SK-N-SH (cell line): Measurements from ENCODE around the gene RFNG. TPM values are rescaled to one million over a fixed set of nuclear protein-coding genes. Genes with fewer than 3 reads are reported as not detected.

ENCODE experiments used
- CTCF ChIA-PET: fragments of 300-600, 350-600 bp; formaldehyde crosslinking; extraction: SDS; loops from one replicate; lab custom pipeline; 2021; lab: Yijun Ruan, JAX
- POLR2A ChIA-PET: fragments of 350-600 bp; sonication (Branson Sonifier 250); formaldehyde crosslinking; extraction: SDS; loops from one replicate; lab custom pipeline; 2020; ENCODE audit warnings: antibody characterized with exemption, inconsistent platforms; lab: Yijun Ruan, JAX
- DNase-seq: peaks from one replicate; pipeline ENCODE4 v3.0.0; 2012
- H2AFZ ChIP-seq: fragments of 200-600 bp; sonication (generic); 2 replicates; pipeline ENCODE4 v1.8.1; 2016; ENCODE audit warnings: antibody characterized with exemption, mild to moderate bottlenecking, low read depth
- H3F3A ChIP-seq: fragments of 200-600 bp; sonication (generic); replicated peaks from 2 replicates; pipeline ENCODE3; 2016; ENCODE audit warnings: antibody characterized with exemption, mild to moderate bottlenecking; ENCODE audit not compliant: insufficient read depth
- H3K27ac ChIP-seq, 2 experiments: fragments of 200-500 bp in 1 of 2; fragments of 200-600 bp in 1 of 2; sonication (Bioruptor generic) in 1 of 2; sonication (generic), shearing (Covaris generic) in 1 of 2; 2 replicates each; pipeline versions ENCODE4 v1.5.1 to v1.6.1; 2014 to 2016; ENCODE audit warnings: low read depth in 2 of 2, inconsistent platforms in 1 of 2, low read length in 1 of 2, mild to moderate bottlenecking in 1 of 2, mixed read lengths in 1 of 2
- H3K27me3 ChIP-seq: fragments of 200-600 bp; sonication (generic), shearing (Covaris generic); 2 replicates; pipeline ENCODE4 v1.6.1; 2016; ENCODE audit warnings: mixed run types; ENCODE audit not compliant: insufficient read depth
- H3K36me3 ChIP-seq, 2 experiments: fragments of 200-500 bp in 1 of 2; fragments of 200-600 bp in 1 of 2; sonication (Bioruptor generic) in 1 of 2; sonication (generic) in 1 of 2; replicated peaks in 1 of 2; 2 replicates each; pipeline versions ENCODE3 to v1.5.1; 2014 to 2016; ENCODE audit warnings: low read length in 1 of 2, mild to moderate bottlenecking in 1 of 2; ENCODE audit not compliant: insufficient read depth in 2 of 2, control insufficient read depth in 1 of 2
- H3K4me1 ChIP-seq, 2 experiments: fragments of 200-500 bp in 1 of 2; fragments of 200-600 bp in 1 of 2; sonication (Bioruptor generic) in 1 of 2; sonication (generic), shearing (Covaris generic) in 1 of 2; 2 replicates each; pipeline versions ENCODE4 v1.5.1 to v1.6.1; 2014 to 2016; ENCODE audit warnings: low read depth in 1 of 2, low read length in 1 of 2, mixed run types in 1 of 2; ENCODE audit not compliant: insufficient read depth in 2 of 2, control insufficient read depth in 1 of 2
- H3K4me2 ChIP-seq: fragments of 200-600 bp; sonication (generic), shearing (Covaris generic); 2 replicates; pipeline ENCODE4 v1.6.1; 2017; ENCODE audit warnings: mixed run types
- H3K4me3 ChIP-seq, 2 experiments: fragments of 200-500 bp in 1 of 2; fragments of 200-600 bp in 1 of 2; sonication (Bioruptor generic) in 1 of 2; sonication (generic), shearing (Covaris generic) in 1 of 2; 2 replicates each; pipeline versions ENCODE4 v1.5.1 to v1.8.1; 2014 to 2016; ENCODE audit warnings: low read depth in 2 of 2, inconsistent platforms in 1 of 2, low read length in 1 of 2, mild to moderate bottlenecking in 1 of 2, mixed read lengths in 1 of 2, moderate library complexity in 1 of 2
- H3K79me2 ChIP-seq: fragments of 200-600 bp; sonication (generic); 2 replicates; pipeline ENCODE4 v1.8.1; 2017; ENCODE audit warnings: mild to moderate bottlenecking; ENCODE audit not compliant: insufficient read depth
- H3K9ac ChIP-seq: fragments of 200-600 bp; sonication (generic); 2 replicates; pipeline ENCODE4 v1.6.1; 2017; ENCODE audit warnings: mixed run types
- H3K9me2 ChIP-seq: fragments of 200-600 bp; sonication (generic); 2 replicates; pipeline ENCODE4 v1.6.1; 2017; ENCODE audit warnings: mixed run types
- H3K9me3 ChIP-seq: fragments of 200-600 bp; sonication (generic); 2 replicates; pipeline ENCODE4 v1.6.1; 2017; ENCODE audit warnings: mixed run types, mild to moderate bottlenecking, moderate library complexity
- H4K20me1 ChIP-seq: fragments of 200-600 bp; sonication (generic); 2 replicates; pipeline ENCODE4 v1.6.1; 2017; ENCODE audit warnings: mild to moderate bottlenecking, mixed run types; ENCODE audit not compliant: insufficient read depth
- EP300 ChIP-seq, 2 experiments: IDR thresholded peaks; 2 replicates each; pipeline versions ENCODE4 v1.4.0 to v1.6.1; 2012; ENCODE audit warnings: borderline replicate concordance in 1 of 2, low read depth in 1 of 2, low read length in 1 of 2
- FOSL2 ChIP-seq: IDR thresholded peaks from 2 replicates; pipeline ENCODE4 v1.4.0; 2012; ENCODE audit warnings: low read depth, mild to moderate bottlenecking, moderate library complexity, borderline replicate concordance
- GATA2 ChIP-seq: sonication (generic); formaldehyde crosslinking; IDR thresholded peaks from 2 replicates; pipeline ENCODE4 v1.5.0; 2020; ENCODE audit warnings: mild to moderate bottlenecking, missing genetic modification reagents
- IRF3 ChIP-seq: fragments of 150-350 bp; IDR thresholded peaks from 2 replicates; pipeline ENCODE4 v1.6.1; 2016; ENCODE audit warnings: mild to moderate bottlenecking, low read depth, low read length
- JUND ChIP-seq: IDR thresholded peaks from 2 replicates; pipeline ENCODE4 v1.4.0; 2012
- MXI1 ChIP-seq: IDR thresholded peaks from 2 replicates; pipeline ENCODE4 v1.6.1; 2012; ENCODE audit warnings: mild to moderate bottlenecking, low read depth, low read length, improper control_type of control experiment
- PBX3 ChIP-seq: IDR thresholded peaks from 2 replicates; pipeline ENCODE4; 2012
- POLR2AphosphoS5 ChIP-seq: IDR thresholded peaks from 2 replicates; pipeline ENCODE4 v1.6.1; 2012; ENCODE audit warnings: low read depth, low read length
- RFX5 ChIP-seq: IDR thresholded peaks from 2 replicates; pipeline ENCODE4 v1.6.1; 2012; ENCODE audit warnings: mild to moderate bottlenecking, improper control_type of control experiment, low read length
- RXRA ChIP-seq: IDR thresholded peaks from 2 replicates; pipeline ENCODE4 v1.4.0; 2012; ENCODE audit warnings: low read depth, mild to moderate bottlenecking, borderline replicate concordance
- TAF1 ChIP-seq: IDR thresholded peaks from 2 replicates; pipeline ENCODE4 v1.6.1; 2012; ENCODE audit warnings: low read depth, mild to moderate bottlenecking, low read length, moderate library complexity, borderline replicate concordance
- TEAD4 ChIP-seq: IDR thresholded peaks from 2 replicates; pipeline ENCODE4 v1.4.0; 2012; ENCODE audit warnings: mild to moderate bottlenecking, borderline replicate concordance; ENCODE audit not compliant: insufficient read depth
- USF2 ChIP-seq: fragments of 150-350 bp; IDR thresholded peaks from 2 replicates; pipeline ENCODE4 v1.6.1; 2017; ENCODE audit warnings: antibody characterized with exemption, low read length, low read depth, borderline replicate concordance
- WGBS: methylation state at CpG from one replicate; pipeline ENCODE4 v1.1.6; 2017; ENCODE audit warnings: low lambda C conversion rate; 5-methylcytosine and 5-hydroxymethylcytosine counted together
- polyA plus RNA-seq, 3 experiments: library from polyadenylated mRNA; depleted of rRNA; stranded (reverse); fragments of >200 nt; gene quantifications; 2 replicates each; pipeline ENCODE4 v1.2.3, GENCODE V29; 2012

RFNG gene
- polyA plus RNA-seq, 1 of the 3 experiments (the other 2 are of a cell fraction): 68.6 TPM

- WGBS: 90% methylated on average over 15 of the region's 17 CpGs
- Histone ChIP-seq H3K9me2 (no peaks in the 10 kb centered on the region), H3K9me3 (no peaks in the 10 kb centered on the region), H3K9ac (no peak overlapping the region), H3K27me3 (no peaks in the 10 kb centered on the region), H2AFZ (no peak overlapping the region), H3K36me3 (no peaks in the 10 kb centered on the region), H4K20me1 (no peaks in the 10 kb centered on the region), H3K4me3 (no peak overlapping the region), H3K79me2 (peaks cover 16% of the 10 kb centered on the region)
- CTCF ChIA-PET: interaction anchor here (1.9 to 4.4 kb wide), 2 partner anchors 19 to 41 kb away, joined by 15 to 53 read pairs; partner anchors contain the start of gene NOTUM
- DNase-seq: no peak
- no peak for TF ChIP-seq JUND
- TF ChIP-seq, all 33 proteins: peak for 0
- POLR2A ChIA-PET: no interaction called here
- no peak overlapping the region for H3K27ac ChIP-seq
- peaks cover 4 to 38% of the 10 kb centered on the region in 2 experiments; a peak in 3 of 4 replicates for H3K4me1 ChIP-seq
- no peak overlapping the region for H3K4me2 ChIP-seq
- H3F3A ChIP-seq: peaks cover 28% of the 10 kb centered on the region
Measured at GRCh38 chr17:82001571-82002056, 50.0 kb downstream of the RFNG start.

- Histone ChIP-seq H3K36me3 (no peaks in the 10 kb centered on the region), H3K4me2 (no peak overlapping the region), H3K27ac (no peak overlapping the region), H3K4me3 (no peak overlapping the region), H2AFZ (no peak overlapping the region), H3K27me3 (no peaks in the 10 kb centered on the region), H3K9ac (no peak overlapping the region), H3K4me1 (peaks cover 3 to 32% of the 10 kb centered on the region in 2 experiments; a peak in 3 of 4 replicates), H3K9me2 (no peaks in the 10 kb centered on the region), H4K20me1 (no peaks in the 10 kb centered on the region), H3K9me3 (no peaks in the 10 kb centered on the region), H3F3A (peaks cover 28% of the 10 kb centered on the region), H3K79me2 (peaks cover 14% of the 10 kb centered on the region)
- 96% methylated on average over 9 of the region's 32 CpGs for WGBS
- DNase-seq: no peak
- POLR2A ChIA-PET: no interaction called here
- TF ChIP-seq TAF1 (no peak), PBX3 (no peak), IRF3 (no peak), MXI1 (no peak), POLR2AphosphoS5 (no peak), RXRA (no peak), RFX5 (no peak), GATA2 (CRISPR knock-in tag) (no peak), FOSL2 (no peak), EP300 (IDR thresholded peaks at IDR 0.05; ENCODE audit: borderline replicate concordance in 1 of 2, low read depth in 1 of 2, low read length in 1 of 2) (no peak), TEAD4 (no peak), JUND (no peak), USF2 (no peak)
- CTCF ChIA-PET: interaction anchor here (4.4 kb wide), 1 partner anchor 40 kb away, joined by 53 read pairs; the partner anchor contains the start of gene NOTUM
Measured at GRCh38 chr17:82000803-82001570, 50.6 kb downstream of the RFNG start.
